Small intestine (tissue), 7 donors: ENCODE data around the gene ACADVL. TPM values are rescaled to one million over a fixed set of nuclear protein-coding genes. Genes with fewer than 3 reads are reported as not detected.

Experiments used
- DNase-seq, 2 donors: peaks; one replicate each; pipeline versions ENCODE4 v3.0.0 to v3.0.0-alpha.2; 2013
- FAIRE-seq: peaks from 2 replicates; lab custom pipeline; 2012; peaks lifted over from hg19 to GRCh38; lab: Jason Lieb, UNC
- H3K27ac ChIP-seq, 3 donors: one replicate each; pipeline ENCODE4 v1.5.1; 2013; ENCODE audit warnings: low read length in 2 of 3, mild to moderate bottlenecking in 2 of 3, control low read depth in 1 of 3, inconsistent platforms in 1 of 3, low read depth in 1 of 3, moderate library complexity in 1 of 3
- H3K27me3 ChIP-seq, 3 donors: one replicate each; pipeline ENCODE4 v1.6.1; 2013; ENCODE audit warnings: low read length in 3 of 3, inconsistent platforms in 1 of 3; ENCODE audit not compliant: control insufficient read depth in 3 of 3, insufficient read depth in 3 of 3
- H3K36me3 ChIP-seq, 3 donors: one replicate each; pipeline ENCODE4 v1.6.1; 2013; ENCODE audit warnings: low read length in 3 of 3, inconsistent platforms in 1 of 3, low read depth in 1 of 3, mild to moderate bottlenecking in 1 of 3, moderate library complexity in 1 of 3; ENCODE audit not compliant: control insufficient read depth in 3 of 3, insufficient read depth in 2 of 3
- H3K4me1 ChIP-seq, 3 donors: one replicate each; pipeline ENCODE4 v1.6.1; 2013; ENCODE audit warnings: low read length in 2 of 3, inconsistent platforms in 1 of 3, low read depth in 1 of 3, mild to moderate bottlenecking in 1 of 3, moderate library complexity in 1 of 3; ENCODE audit not compliant: control insufficient read depth in 3 of 3, insufficient read depth in 2 of 3
- H3K4me3 ChIP-seq, 3 donors: one replicate each; pipeline ENCODE4 v1.5.1; 2013; ENCODE audit warnings: low read length in 3 of 3, control low read depth in 1 of 3, inconsistent platforms in 1 of 3, low read depth in 1 of 3, mild to moderate bottlenecking in 1 of 3, moderate library complexity in 1 of 3
- H3K9me3 ChIP-seq, 2 donors: one replicate each; pipeline ENCODE4 v1.6.1; 2013; ENCODE audit warnings: low read depth in 1 of 2, low read length in 1 of 2; ENCODE audit not compliant: control insufficient read depth in 2 of 2, insufficient read depth in 1 of 2
- WGBS, 3 donors: extraction: QIAGEN DNeasy Blood & Tissue Kit; methylation state at CpG; one replicate each; pipeline ENCODE4 v1.1.7; 2013; 5-methylcytosine and 5-hydroxymethylcytosine counted together
- polyA plus RNA-seq, 4 donors: library from polyadenylated mRNA; stranded (reverse) in 3 of 4; unstranded in 1 of 4; fragments of 200-250 nt in 3 of 4; fragments of 120-200 nt in 1 of 4; gene quantifications; one replicate each; pipeline versions ENCODE4 v1.2.1 to v1.2.3, GENCODE V29; 2013
- donor health status: healthy with polysubstance abuse.
- donor health status: control.
- donor health status: control.
- donor health status: Bipolar disorder and iron deficiency.
- donor health status: healthy.

The ACADVL gene
- polyA plus RNA-seq, 4 donors, result 424 to 2,630 (median 1,444) TPM

- no peak overlapping the region for H3K4me3 ChIP-seq
- peaks cover 2 to 12% (median 4%) of the 10 kb centered on the region in 3 donors for H3K4me1 ChIP-seq
- FAIRE-seq, result no peak
- H3K27ac ChIP-seq, result no peak overlapping the region
- no peaks in the 10 kb centered on the region for H3K27me3 ChIP-seq
- H3K9me3 ChIP-seq, result no peaks in the 10 kb centered on the region
- H3K36me3 ChIP-seq, result peaks cover 12 to 76% (median 15%) of the 10 kb centered on the region in 3 donors
- 90 to 92% (median 90%) methylated on average over 14 of the region's 14 CpGs for WGBS, 3 donors
- no peak for DNase-seq
Observed at GRCh38 chr17:7228920-7229319, 9.2 kb downstream of the ACADVL start.

- no peaks in the 10 kb centered on the region for H3K27me3 ChIP-seq
- DNase-seq (no peak), FAIRE-seq (no peak)
- H3K9me3 ChIP-seq, result no peaks in the 10 kb centered on the region
- no peak overlapping the region for H3K27ac ChIP-seq
- no peak overlapping the region for H3K4me3 ChIP-seq
- peaks cover 2 to 13% (median 4%) of the 10 kb centered on the region in 3 donors for H3K4me1 ChIP-seq
- peaks cover 8 to 70% (median 13%) of the 10 kb centered on the region in 3 donors for H3K36me3 ChIP-seq
- 94 to 99% (median 95%) methylated on average over 19 of the region's 19 CpGs for WGBS, 3 donors
Observed at GRCh38 chr17:7229504-7229903, 9.8 kb downstream of the ACADVL start.

- Histone ChIP-seq H3K36me3 (peaks cover 6 to 69% (median 7%) of the 10 kb centered on the region in 3 donors), H3K9me3 (no peaks in the 10 kb centered on the region), H3K27me3 (no peaks in the 10 kb centered on the region), H3K4me3 (no peak overlapping the region), H3K4me1 (peaks cover 2 to 38% (median 4%) of the 10 kb centered on the region in 3 donors), H3K27ac (no peak overlapping the region)
- FAIRE-seq (no peak), DNase-seq (no peak)
- WGBS, 3 donors, result 77 to 84% (median 78%) methylated on average over 5 of the region's 5 CpGs
Observed at GRCh38 chr17:7232114-7232513, 12.4 kb downstream of the ACADVL start.

DNA sequence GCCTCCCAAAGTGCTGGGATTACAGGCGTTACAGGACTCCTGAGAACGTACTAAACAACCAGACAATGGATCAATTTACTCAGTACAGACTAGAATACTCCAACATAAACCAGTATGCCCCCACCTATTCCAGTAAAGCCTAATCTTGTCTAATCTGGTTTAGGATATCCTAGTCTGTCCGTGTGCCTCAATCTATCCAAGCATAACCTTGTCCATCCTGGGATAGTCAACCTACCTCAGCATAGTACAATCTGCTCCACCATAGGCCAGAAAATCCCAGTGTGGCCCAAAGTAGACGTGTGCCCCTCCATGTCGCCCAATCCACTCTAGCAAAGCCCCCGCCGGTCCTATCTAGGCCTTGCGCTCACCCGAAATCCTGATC lies 14.0 kb downstream of the ACADVL start:
- FAIRE-seq (no peak), DNase-seq (no peak)
- Histone ChIP-seq H3K4me1 (peaks cover 2 to 39% (median 4%) of the 10 kb centered on the region in 3 donors), H3K36me3 (peaks cover 6 to 56% (median 7%) of the 10 kb centered on the region in 3 donors), H3K27me3 (no peaks in the 10 kb centered on the region), H3K27ac (peak overlapping the region; percentile 41 to 92 (median 86)), H3K4me3 (peak overlapping the region; percentile 74 to 93 (median 75)), H3K9me3 (no peaks in the 10 kb centered on the region)
- WGBS, 3 donors, result 0 to 3% (median 2%) methylated on average over 9 of the region's 9 CpGs

DNA sequence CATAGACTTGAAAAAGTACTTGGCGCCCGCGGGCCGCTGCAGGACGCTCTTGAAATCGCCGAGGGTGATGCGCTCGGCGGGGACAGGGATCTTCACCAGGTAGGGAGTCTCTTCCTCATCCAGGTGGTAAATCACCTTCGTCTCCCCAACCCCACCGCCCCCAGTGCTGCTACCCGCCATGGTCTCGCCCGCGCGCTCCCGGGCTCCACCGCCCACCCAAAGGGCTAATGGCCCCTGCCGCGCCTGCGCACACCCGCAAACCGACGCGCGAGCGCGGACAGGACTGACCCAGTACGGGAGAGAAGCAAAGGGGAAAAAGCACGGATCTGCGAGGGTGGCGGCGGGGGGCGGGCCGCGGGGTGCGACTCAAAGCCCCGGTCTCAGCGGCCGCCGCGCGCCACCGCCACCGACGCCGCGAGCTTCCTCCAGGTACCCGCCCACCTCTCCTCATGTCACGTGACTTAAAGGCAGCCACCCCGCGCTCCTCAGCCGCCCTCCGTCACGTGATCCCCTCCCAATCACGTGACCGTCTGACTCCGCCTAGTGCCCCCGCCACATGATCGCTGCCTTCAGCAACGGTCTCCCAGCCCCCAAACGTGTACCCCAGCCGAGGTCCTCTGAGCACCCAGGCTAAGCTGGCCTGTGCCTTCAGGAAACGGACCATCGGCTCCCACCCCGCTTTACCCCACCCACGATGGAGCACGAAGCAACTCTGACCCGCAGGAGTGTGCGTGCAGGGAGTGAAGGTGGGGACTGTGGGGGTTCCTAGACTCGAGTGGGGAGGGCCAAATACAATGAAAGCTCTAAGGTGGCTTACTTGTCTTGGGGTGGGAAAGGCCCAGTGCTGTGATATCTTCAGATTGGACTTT lies 14.6 kb downstream of the ACADVL start, which contains the start of gene DVL2:
Gene DVL2, minus strand, starts transcription at position 435 of the 869 bp plus-strand sequence. Its CDS starts 255 bp downstream, at position 180.
- peak within 1 kb of the TSS; percentile 74 to 93 (median 75) for H3K4me3 ChIP-seq
- FAIRE-seq (no peak), DNase-seq (peak; percentile 95 to 98)
- no peaks in the 10 kb centered on the region for H3K27me3 ChIP-seq
- H3K27ac ChIP-seq, result peak within 1 kb of the TSS; percentile 41 to 92 (median 86)
- no peaks in the 10 kb centered on the region for H3K9me3 ChIP-seq
- WGBS, 3 donors, result 0 to 1% (median 0%) methylated on average over 56 to 72 of the region's 72 CpGs
- peaks cover 2 to 50% (median 5%) of the 10 kb centered on the region in 3 donors for H3K36me3 ChIP-seq
- H3K4me1 ChIP-seq, result peaks cover 2 to 39% (median 4%) of the 10 kb centered on the region in 3 donors

GRCh38 chr17:7235693-7236665 lies 16.2 kb downstream of the ACADVL start:
- no peak for FAIRE-seq
- Histone ChIP-seq H3K4me3 (peak overlapping the region in 1 of 3 donors; percentile 74), H3K36me3 (peaks cover 2 to 42% (median 5%) of the 10 kb centered on the region in 3 donors), H3K27ac (peak overlapping the region in 2 of 3 donors; percentile 86 to 92), H3K27me3 (no peaks in the 10 kb centered on the region), H3K4me1 (peaks cover 4 to 49% (median 7%) of the 10 kb centered on the region in 3 donors), H3K9me3 (no peaks in the 10 kb centered on the region)
- WGBS, 3 donors, result 68 to 82% (median 73%) methylated on average over 22 of the region's 22 CpGs
- DNase-seq, result peak in 1 of 2 donors; percentile 64

DNA sequence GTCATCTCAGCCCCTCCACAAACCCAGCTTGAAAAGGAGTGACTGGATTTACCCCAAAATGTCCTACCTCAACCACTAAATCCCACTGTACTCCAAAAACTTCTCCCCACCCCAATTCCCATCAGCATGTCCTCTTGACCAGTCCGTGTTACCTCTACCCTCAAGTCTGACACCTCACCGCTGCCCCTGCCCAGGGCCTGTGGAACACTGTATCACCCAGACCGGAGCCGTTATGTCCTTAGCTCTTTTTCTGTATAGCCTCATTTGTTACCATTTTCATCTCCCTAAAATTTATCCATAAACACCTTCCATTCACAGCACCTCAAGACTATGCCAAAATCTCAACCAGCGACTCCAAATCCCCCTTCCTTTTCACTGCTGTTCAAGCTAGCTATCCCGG lies 17.1 kb downstream of the ACADVL start:
- peaks cover 2 to 41% (median 5%) of the 10 kb centered on the region in 3 donors for H3K36me3 ChIP-seq
- no peaks in the 10 kb centered on the region for H3K9me3 ChIP-seq
- no peak overlapping the region for H3K4me3 ChIP-seq
- WGBS, 3 donors, result 79 to 87% (median 80%) methylated on average over 6 of the region's 6 CpGs
- H3K27ac ChIP-seq, result peak overlapping the region in 2 of 3 donors; percentile 59 to 92
- FAIRE-seq (no peak), DNase-seq (no peak)
- H3K27me3 ChIP-seq, result no peaks in the 10 kb centered on the region
- H3K4me1 ChIP-seq, result peaks cover 4 to 52% (median 7%) of the 10 kb centered on the region in 3 donors
